Sigmoid colon (tissue), 7 donors: ENCODE results near the gene COIL. TPM values are rescaled to one million over a fixed set of nuclear protein-coding genes. Genes with fewer than 3 reads are reported as not detected.
"Not testable (repeated sequence)": the region's sequence is repeated elsewhere in the genome, so short reads cannot be mapped to it uniquely, and the experiment has no call there.

Experiments used
- DNase-seq: peaks from one replicate; pipeline ENCODE4 v3.0.0-alpha.2; 2019
- H3K27ac ChIP-seq, 4 donors: fragments of 200-600 bp; sonication (generic); one replicate each; pipeline ENCODE4 v1.5.1; 2016 to 2019; ENCODE audit warnings: mild to moderate bottlenecking in 1 of 4
- H3K27me3 ChIP-seq, 3 donors: fragments of 200-600 bp; sonication (generic); one replicate each; pipeline ENCODE4 v1.5.1; 2019; ENCODE audit warnings: mild to moderate bottlenecking in 1 of 3
- H3K36me3 ChIP-seq, 4 donors: fragments of 200-600 bp; sonication (generic); one replicate each; pipeline ENCODE4 v1.5.1; 2016 to 2019
- H3K4me1 ChIP-seq, 4 donors: fragments of 200-600 bp; sonication (generic); one replicate each; pipeline ENCODE4 v1.5.1; 2017 to 2019
- H3K4me3 ChIP-seq, 4 donors: fragments of 200-600 bp; sonication (generic); one replicate each; pipeline ENCODE4 v1.5.1; 2017 to 2019; ENCODE audit warnings: mild to moderate bottlenecking in 2 of 4, moderate library complexity in 1 of 4
- H3K9me3 ChIP-seq, 4 donors: fragments of 200-600 bp in 3 of 4; sonication (generic) in 3 of 4; one replicate each; pipeline versions ENCODE4 v1.5.1 to v1.6.1; 2013 to 2019
- CTCF ChIP-seq, 4 experiments: fragments of 450-650 bp in 3 of 4; fragments of 200-600 bp in 1 of 4; IDR thresholded peaks; one replicate each; pipeline ENCODE4 v1.5.1; 2016 to 2019; ENCODE audit warnings: antibody characterized with exemption in 4 of 4, mild to moderate bottlenecking in 3 of 4, moderate library complexity in 2 of 4
- EP300 ChIP-seq, 4 donors: sonication (generic); formaldehyde crosslinking; IDR thresholded peaks; one replicate each; pipeline ENCODE4 v1.6.1; 2017; ENCODE audit warnings: antibody characterized with exemption in 4 of 4
- POLR2A ChIP-seq, 2 donors: fragments of 450-650 bp; IDR thresholded peaks; one replicate each; pipeline ENCODE4 v1.6.1; 2016; ENCODE audit warnings: antibody characterized with exemption in 2 of 2, mild to moderate bottlenecking in 2 of 2, moderate library complexity in 2 of 2
- POLR2AphosphoS5 ChIP-seq, 4 donors: sonication (generic); formaldehyde crosslinking; IDR thresholded peaks; one replicate each; pipeline ENCODE4 v1.6.1; 2017; ENCODE audit warnings: antibody characterized with exemption in 4 of 4
- WGBS, 2 donors: extraction: QIAGEN DNeasy Blood & Tissue Kit; methylation state at CpG; one replicate each; pipeline ENCODE4 v1.1.7; 2013; 5-methylcytosine and 5-hydroxymethylcytosine counted together
- intact Hi-C: fragments of 100-400 bp; cut with DNase I; formaldehyde crosslinking; loops from one replicate; pipeline ENCODE4 v1.15.1; 2023
- polyA plus RNA-seq, 3 donors: library from polyadenylated mRNA; stranded (reverse); fragments of 200-250 nt; gene quantifications; one replicate each; pipeline ENCODE4 v1.2.3, GENCODE V29; 2013
- total RNA-seq, 4 donors: library from RNA; depleted of rRNA; stranded (reverse); fragments of >200 nt; gene quantifications; one replicate each; pipeline ENCODE4 v1.1.0, GENCODE V29; 2016
- donor health status: healthy with polysubstance abuse.
- donor health status: Bipolar disorder and iron deficiency.
- donor health status: healthy.

The COIL gene
- total and polyA plus RNA-seq, 7 donors = 8.3 to 15.1 (median 11.8) TPM

- H3K36me3 ChIP-seq = peaks cover 22 to 76% (median 25%) of the 10 kb centered on the region in 4 donors
- no peak overlapping the region for H3K4me3 ChIP-seq
- WGBS, 2 donors = 93 to 97% methylated on average over 1 of the region's 1 CpG
- no peak for TF ChIP-seq CTCF (IDR thresholded peaks at IDR 0.05)
- no peak for TF ChIP-seq EP300 (IDR thresholded peaks at IDR 0.05)
- TF ChIP-seq POLR2A (IDR thresholded peaks at IDR 0.05) = no peak
- no peak for TF ChIP-seq POLR2AphosphoS5 (IDR thresholded peaks at IDR 0.05)
- intact Hi-C loops = no loop called here
- H3K4me1 ChIP-seq = no peaks in the 10 kb centered on the region
- no peaks in the 10 kb centered on the region for H3K9me3 ChIP-seq
- no peaks in the 10 kb centered on the region for H3K27me3 ChIP-seq
- DNase-seq = no peak
- no peak overlapping the region for H3K27ac ChIP-seq
Measured at GRCh38 chr17:56948491-56948890, 12.4 kb downstream of the COIL start.

DNA sequence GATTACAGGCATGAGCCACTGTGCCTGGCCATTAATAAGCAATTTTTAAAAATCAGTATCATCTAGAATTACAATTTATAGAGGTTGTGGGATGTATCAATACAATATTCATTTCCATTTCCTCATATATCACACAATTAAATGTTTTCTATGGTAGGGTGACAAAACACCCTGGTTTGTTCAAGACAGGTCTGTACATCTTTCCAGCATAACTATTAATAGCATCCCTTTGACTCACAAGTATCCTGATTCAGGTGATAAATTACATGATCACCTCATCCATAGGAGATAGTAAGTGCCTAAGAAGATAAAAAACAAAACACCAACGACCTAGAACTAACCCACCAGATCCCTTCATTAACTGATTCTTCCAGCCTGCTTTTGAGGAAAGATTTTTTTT, 13.1 kb downstream of the COIL start:
- no peak overlapping the region for H3K27ac ChIP-seq
- no peaks in the 10 kb centered on the region for H3K9me3 ChIP-seq
- no peak for DNase-seq
- intact Hi-C loops = no loop called here
- TF ChIP-seq EP300 (IDR thresholded peaks at IDR 0.05) (no peak), POLR2AphosphoS5 (IDR thresholded peaks at IDR 0.05) (no peak), POLR2A (IDR thresholded peaks at IDR 0.05) (no peak), CTCF (IDR thresholded peaks at IDR 0.05) (no peak)
- H3K4me1 ChIP-seq = no peaks in the 10 kb centered on the region
- no peaks in the 10 kb centered on the region for H3K27me3 ChIP-seq
- H3K36me3 ChIP-seq = peaks cover 23 to 81% (median 30%) of the 10 kb centered on the region in 4 donors
- 53 to 64% methylated on average over 1 of the region's 1 CpG for WGBS, 2 donors
- H3K4me3 ChIP-seq = no peak overlapping the region

- H3K36me3 ChIP-seq = peaks cover 32 to 98% (median 36%) of the 10 kb centered on the region in 4 donors
- no peaks in the 10 kb centered on the region for H3K27me3 ChIP-seq
- H3K4me3 ChIP-seq = no peak overlapping the region
- no peak for DNase-seq
- no peak overlapping the region for H3K27ac ChIP-seq
- TF ChIP-seq EP300 (IDR thresholded peaks at IDR 0.05) (no peak), POLR2A (IDR thresholded peaks at IDR 0.05) (no peak)
- intact Hi-C loops = no loop called here
- 89 to 94% methylated on average over 3 of the region's 3 CpGs for WGBS, 2 donors
- no peaks in the 10 kb centered on the region for H3K4me1 ChIP-seq
- no peaks in the 10 kb centered on the region for H3K9me3 ChIP-seq
Measured at GRCh38 chr17:56945938-56946505, 14.8 kb downstream of the COIL start.

DNA sequence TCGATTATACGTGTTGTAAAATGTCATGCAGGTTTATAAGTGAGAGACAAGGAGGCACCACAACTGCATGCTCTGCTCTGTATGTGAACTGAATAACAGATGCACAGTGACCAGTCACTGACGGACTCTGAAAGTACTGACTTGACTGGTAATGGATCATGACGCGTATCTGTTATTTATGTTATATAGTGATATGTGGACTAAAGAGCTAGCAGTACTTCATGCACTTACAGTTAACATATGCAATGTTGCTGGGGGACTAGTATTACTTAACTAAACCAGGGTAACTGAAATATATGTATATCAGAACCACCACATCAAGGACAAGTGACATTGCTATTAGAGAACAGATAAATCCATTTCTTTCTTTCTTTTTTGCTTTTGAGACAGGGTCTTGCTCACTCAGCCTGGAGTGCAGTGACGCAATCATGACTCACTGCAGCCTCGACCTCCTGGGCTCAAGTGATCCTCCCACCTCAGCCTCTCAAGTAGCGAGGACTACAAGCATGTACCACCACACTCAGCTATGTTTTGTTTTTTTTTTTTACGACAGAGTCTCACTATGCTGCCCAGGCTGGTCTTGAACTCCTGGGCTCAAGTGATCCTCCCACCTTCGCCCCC, 17.2 kb downstream of the COIL start:
- Histone ChIP-seq H3K36me3 (peaks cover 20 to 100% (median 30%) of the 10 kb centered on the region in 4 donors), H3K4me3 (no peak overlapping the region), H3K27ac (no peak overlapping the region), H3K9me3 (no peaks in the 10 kb centered on the region), H3K4me1 (no peaks in the 10 kb centered on the region), H3K27me3 (no peaks in the 10 kb centered on the region)
- intact Hi-C loops = no loop called here
- DNase-seq = no peak
- TF ChIP-seq EP300 (IDR thresholded peaks at IDR 0.05) = no peak
- no peak for TF ChIP-seq POLR2A (IDR thresholded peaks at IDR 0.05)
- TF ChIP-seq CTCF (IDR thresholded peaks at IDR 0.05) = no peak
- TF ChIP-seq POLR2AphosphoS5 (IDR thresholded peaks at IDR 0.05) = no peak
- WGBS, 2 donors = 81 to 84% methylated on average over 10 of the region's 10 CpGs

DNA sequence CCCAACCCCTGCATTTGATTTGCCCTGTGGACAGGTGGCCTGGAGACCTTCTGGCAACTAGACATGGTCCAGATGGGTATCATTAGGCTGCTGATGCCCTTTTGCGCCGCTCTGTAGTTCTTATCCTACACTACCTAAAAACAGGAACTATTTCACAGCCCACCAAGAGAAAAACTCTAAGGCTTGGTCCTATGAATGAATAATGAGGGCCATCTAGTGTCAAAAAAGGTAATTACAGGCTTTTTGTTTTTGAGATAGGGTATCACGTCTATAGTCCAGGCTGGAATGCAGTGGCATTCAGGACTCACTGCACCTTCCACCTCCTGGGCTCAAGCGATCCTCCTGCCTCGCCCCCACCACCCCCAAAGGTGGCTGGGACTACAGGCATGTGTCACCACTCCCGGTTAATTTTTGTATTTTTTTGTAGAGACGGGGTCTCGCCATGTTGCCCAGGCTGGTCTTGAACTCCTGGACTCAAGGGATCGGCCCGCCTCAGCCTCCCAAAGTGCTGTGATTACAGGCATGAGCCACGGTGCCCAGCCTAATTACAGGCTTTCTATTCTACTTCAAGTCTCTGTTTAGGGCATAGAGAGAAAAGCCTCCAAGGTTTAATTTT, 20.9 kb downstream of the COIL start:
- peak; percentile 34 to 71 (median 58) for TF ChIP-seq CTCF (IDR thresholded peaks at IDR 0.05)
- no peak for TF ChIP-seq EP300 (IDR thresholded peaks at IDR 0.05)
- no peak for TF ChIP-seq POLR2AphosphoS5 (IDR thresholded peaks at IDR 0.05)
- no peak for TF ChIP-seq POLR2A (IDR thresholded peaks at IDR 0.05)
- peaks cover 15 to 99% (median 39%) of the 10 kb centered on the region in 4 donors for H3K36me3 ChIP-seq
- H3K4me3 ChIP-seq = no peak overlapping the region
- intact Hi-C loops = loop anchor here (1.0 to 5.0 kb wide), 2 partner anchors 48 to 121 kb away; no protein-coding TSS in a partner anchor
- WGBS, 2 donors = 59% methylated on average over 11 of the region's 11 CpGs
- H3K9me3 ChIP-seq = no peaks in the 10 kb centered on the region
- H3K27ac ChIP-seq = no peak overlapping the region
- H3K4me1 ChIP-seq = no peaks in the 10 kb centered on the region
- H3K27me3 ChIP-seq = no peaks in the 10 kb centered on the region
- no peak for DNase-seq

DNA sequence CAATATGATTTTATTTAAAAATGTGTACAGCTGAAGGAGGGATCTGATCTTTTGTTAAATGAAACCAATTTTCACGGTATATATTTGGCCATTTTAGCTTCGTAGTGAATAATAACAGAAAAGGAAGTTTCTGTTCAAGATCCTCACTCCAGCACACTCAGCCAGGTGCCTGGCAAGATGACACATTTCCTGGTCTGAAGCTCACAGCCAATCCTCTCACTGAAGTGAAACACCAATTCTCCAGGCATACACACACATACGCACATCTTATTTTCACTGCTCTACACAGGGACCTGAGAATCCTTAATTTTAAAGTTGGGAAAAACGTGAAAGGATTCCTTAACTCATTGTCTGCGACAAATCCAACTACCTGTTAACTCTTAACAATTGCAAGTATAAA, 22.6 kb downstream of the COIL start:
- not testable (repeated sequence) for H3K9me3 ChIP-seq, H3K27me3 ChIP-seq, DNase-seq, H3K4me1 ChIP-seq, H3K4me3 ChIP-seq
- Histone ChIP-seq H3K27ac (peak overlapping the region in 1 of 4 donors; percentile 3), H3K36me3 (peaks cover 9 to 99% (median 27%) of the 10 kb centered on the region in 4 donors)
- 82 to 87% methylated on average over 5 of the region's 5 CpGs for WGBS, 2 donors
- intact Hi-C loops = loop anchor here (5.0 kb wide), 1 partner anchor 46 kb away; no protein-coding TSS in a partner anchor
